Activated CD8-positive, alpha-beta memory T cell treated with anti-CD3 and anti-CD28 coated beads for 24 hours (primary cell): ENCODE measurements around the gene TAF1B.
"Not testable (repeated sequence)": the region's sequence is repeated elsewhere in the genome, so short reads cannot be mapped to it uniquely, and the experiment has no call there.

Experiments used
- DNase-seq: peaks from one replicate; pipeline ENCODE4 v3.0.0-alpha.2; 2020

TAF1B gene

GRCh38 chr2:9885036-9885684 is 41.9 kb downstream of the TAF1B start:
- DNase-seq = no peak

GRCh38 chr2:9887513-9887912 is 44.2 kb downstream of the TAF1B start:
- DNase-seq = no peak

GRCh38 chr2:9889812-9890261 is 46.6 kb downstream of the TAF1B start:
- DNase-seq = no peak

- no peak for DNase-seq
Observed at GRCh38 chr2:9892236-9892635, 49.0 kb downstream of the TAF1B start.

- DNase-seq = no peak
Observed at GRCh38 chr2:9895669-9896590, 52.7 kb downstream of the TAF1B start.

GRCh38 chr2:9897331-9897737 is 54.1 kb downstream of the TAF1B start:
- DNase-seq = peak; percentile 60

- DNase-seq = no peak
Observed at GRCh38 chr2:9897846-9898245, 54.6 kb downstream of the TAF1B start.

- DNase-seq = no peak
Observed at GRCh38 chr2:9905413-9905812, 62.1 kb downstream of the TAF1B start.

GRCh38 chr2:9907402-9907801 is 64.1 kb downstream of the TAF1B start:
- no peak for DNase-seq

GRCh38 chr2:9908639-9909038 is 65.4 kb downstream of the TAF1B start:
- no peak for DNase-seq

GRCh38 chr2:9909106-9909505 is 65.8 kb downstream of the TAF1B start:
- DNase-seq = no peak

- DNase-seq = no peak
Observed at GRCh38 chr2:9910699-9911098, 67.4 kb downstream of the TAF1B start.

GRCh38 chr2:9912468-9912867 is 69.2 kb downstream of the TAF1B start:
- no peak for DNase-seq

GRCh38 chr2:9914384-9915065 is 71.3 kb downstream of the TAF1B start:
- no peak for DNase-seq

GRCh38 chr2:9918275-9918674 is 75.0 kb downstream of the TAF1B start:
- DNase-seq = no peak

- DNase-seq = no peak
Observed at GRCh38 chr2:9919512-9919911, 76.2 kb downstream of the TAF1B start.

GRCh38 chr2:9927020-9927419 is 83.7 kb downstream of the TAF1B start:
- DNase-seq = not testable (repeated sequence)

- no peak for DNase-seq
Observed at GRCh38 chr2:9937258-9937657, 94.0 kb downstream of the TAF1B start.

- no peak for DNase-seq
Observed at GRCh38 chr2:9937968-9938367, 94.7 kb downstream of the TAF1B start.

- DNase-seq = no peak
Observed at GRCh38 chr2:9939587-9940485, 96.6 kb downstream of the TAF1B start.

GRCh38 chr2:9941196-9941995 is 98.1 kb downstream of the TAF1B start:
- DNase-seq = no peak

- no peak for DNase-seq
Observed at GRCh38 chr2:9941996-9942390, 98.7 kb downstream of the TAF1B start.
